ENCODE data around the gene NAT14. TPM values are rescaled to one million over a fixed set of nuclear protein-coding genes. Genes with fewer than 3 reads are reported as not detected.
A peak's percentile ranks its signal among the peaks of the same experiment; 100 is the strongest.
"Not testable (repeated sequence)": the region's sequence is repeated elsewhere in the genome, so short reads cannot be mapped to it uniquely, and the experiment has no call there.

NAT14 gene
- total RNA-seq, 1 donor from 2014 or later, result 16.6 TPM

- Histone ChIP-seq H3K9me3 (no peaks in the 10 kb centered on the region), H3K4me1 (peaks cover 5% of the 10 kb centered on the region), H3K27me3 (ENCODE audit: low read depth) (peaks cover 17% of the 10 kb centered on the region), H3K36me3 (no peaks in the 10 kb centered on the region), H3K4me3 (peak overlapping the region; percentile 37), H3K27ac (peak overlapping the region; percentile 58)
- intact Hi-C loops (cut with DNase I), result no loop called here
- no peak for ATAC-seq
- no peak for TF ChIP-seq CTCF (IDR thresholded peaks at IDR 0.05)
- no peak for DNase-seq
Observed at GRCh38 chr19:55493052-55493644, 8.2 kb downstream of the NAT14 start.

GRCh38 chr19:55493645-55494171 lies 8.7 kb downstream of the NAT14 start:
- peaks cover 17% of the 10 kb centered on the region for H3K27me3 ChIP-seq (ENCODE audit: low read depth)
- DNase-seq, result no peak

GRCh38 chr19:55494172-55494761 lies 9.3 kb downstream of the NAT14 start:
- intact Hi-C loops (cut with DNase I), result no loop called here
- peaks cover 5% of the 10 kb centered on the region for H3K4me1 ChIP-seq
- no peaks in the 10 kb centered on the region for H3K9me3 ChIP-seq
- peak overlapping the region; percentile 58 for H3K27ac ChIP-seq
- DNase-seq (peak; percentile 44), ATAC-seq (peak; percentile 35 to 37)
- H3K27me3 ChIP-seq (ENCODE audit: low read depth), result peaks cover 15% of the 10 kb centered on the region
- H3K36me3 ChIP-seq, result no peaks in the 10 kb centered on the region
- no peak for TF ChIP-seq CTCF (IDR thresholded peaks at IDR 0.05)
- peak overlapping the region; percentile 37 for H3K4me3 ChIP-seq

More at GRCh38 chr19:55493645-55494171, 8.7 kb downstream of the NAT14 start:
- no peak for TF ChIP-seq CTCF (IDR thresholded peaks at IDR 0.05)
- Histone ChIP-seq H3K4me1 (peaks cover 5% of the 10 kb centered on the region), H3K4me3 (peak overlapping the region; percentile 37), H3K36me3 (no peaks in the 10 kb centered on the region), H3K9me3 (no peaks in the 10 kb centered on the region), H3K27ac (peak overlapping the region; percentile 58)
- ATAC-seq, result peak in 1 of 2 donors; percentile 5
- intact Hi-C loops (cut with DNase I), result no loop called here

- Histone ChIP-seq H3K4me3 (no peak overlapping the region), H3K27me3 (ENCODE audit: low read depth) (peaks cover 10% of the 10 kb centered on the region), H3K36me3 (no peaks in the 10 kb centered on the region), H3K4me1 (peaks cover 5% of the 10 kb centered on the region), H3K9me3 (no peaks in the 10 kb centered on the region), H3K27ac (no peak overlapping the region)
- no peak for TF ChIP-seq CTCF (IDR thresholded peaks at IDR 0.05)
- intact Hi-C loops (cut with DNase I), result no loop called here
- DNase-seq (peak; percentile 26), ATAC-seq (no peak)
Observed at GRCh38 chr19:55495646-55496349, 10.8 kb downstream of the NAT14 start.

- H3K27me3 ChIP-seq (ENCODE audit: low read depth); H3K4me3 ChIP-seq; H3K9me3 ChIP-seq; H3K36me3 ChIP-seq; H3K27ac ChIP-seq; H3K4me1 ChIP-seq; ATAC-seq; intact Hi-C loops (cut with DNase I): not testable (repeated sequence)
- peak; percentile 28 for DNase-seq
Observed at GRCh38 chr19:55496820-55497219, 11.8 kb downstream of the NAT14 start.
